Heart left ventricle (tissue), 16 donors: ENCODE results near the gene FADS3. TPM values are rescaled to one million over a fixed set of nuclear protein-coding genes. Genes with fewer than 3 reads are reported as not detected.

Source experiments
- ATAC-seq, 4 donors: fragments of 200-7000 bp; cut with Tn5 transposase; one replicate each; pipeline ENCODE4 v1.9.1; 2020 to 2022; ENCODE audit warnings: moderate library complexity in 4 of 4, mild to moderate bottlenecking in 3 of 4, moderate number of reproducible peaks in 1 of 4
- DNase-seq, 5 donors: peaks; one replicate each; pipeline ENCODE4 v3.0.0-alpha.2; 2020
- H3K27ac ChIP-seq, 12 donors: fragments of 200-600 bp; sonication (generic) in 4 of 12; one replicate each; pipeline versions ENCODE4 v1.5.0 to v1.8.0; 2016 to 2022; ENCODE audit warnings: mild to moderate bottlenecking in 2 of 12
- H3K27me3 ChIP-seq, 9 donors: fragments of 200-600 bp; sonication (generic) in 2 of 9; one replicate each; pipeline versions ENCODE4 v1.5.1 to v1.8.0; 2016 to 2022; ENCODE audit warnings: mild to moderate bottlenecking in 3 of 9
- H3K36me3 ChIP-seq, 9 donors: fragments of 200-600 bp; sonication (generic) in 2 of 9; one replicate each; pipeline versions ENCODE4 v1.5.0 to v1.8.0; 2018 to 2022; ENCODE audit warnings: mild to moderate bottlenecking in 2 of 9
- H3K4me1 ChIP-seq, 12 donors: fragments of 200-600 bp; sonication (generic) in 4 of 12; one replicate each; pipeline versions ENCODE4 v1.5.0 to v1.8.0; 2016 to 2022; ENCODE audit warnings: mild to moderate bottlenecking in 3 of 12
- H3K4me3 ChIP-seq, 12 donors: fragments of 200-600 bp; sonication (generic) in 4 of 12; one replicate each; pipeline versions ENCODE4 v1.5.0 to v1.8.0; 2017 to 2022; ENCODE audit warnings: mild to moderate bottlenecking in 9 of 12, moderate library complexity in 4 of 12
- H3K9me3 ChIP-seq, 12 donors: fragments of 200-600 bp; sonication (generic) in 4 of 12; one replicate each; pipeline versions ENCODE4 v1.5.0 to v1.8.0; 2016 to 2022; ENCODE audit warnings: mild to moderate bottlenecking in 1 of 12
- POLR2A ChIP-seq, 2 donors: fragments of 450-650 bp; IDR thresholded peaks; one replicate each; pipeline ENCODE4 v1.6.1; 2017; ENCODE audit warnings: antibody characterized with exemption in 2 of 2, mild to moderate bottlenecking in 2 of 2, moderate library complexity in 2 of 2
- WGBS, 4 donors: extraction: QIAGEN DNeasy Blood & Tissue Kit in 2 of 4; methylation state at CpG; one replicate each; pipeline versions ENCODE4 v1.1.5 to v1.1.7; 2013 to 2018; 5-methylcytosine and 5-hydroxymethylcytosine counted together
- intact Hi-C, 10 donors: fragments of 100-400 bp; cut with DNase I; formaldehyde crosslinking; loops; one replicate each; pipeline versions ENCODE4 v1.11.1 to v1.14.2; 2022
- polyA plus RNA-seq, 2 donors: library from polyadenylated mRNA; stranded (reverse); fragments of 200-250 nt; gene quantifications; one replicate each; pipeline ENCODE4 v1.2.3, GENCODE V29; 2013
- total RNA-seq, 9 donors: library from RNA; depleted of rRNA in 2 of 9; stranded (reverse); fragments of >200 nt in 2 of 9; fragmentation: NEBNext Ultra II Directional in 3 of 9; extraction: Animal tissue kit (Norgen Biotek cat#: 25700) in 3 of 9; gene quantifications; one replicate each; pipeline versions ENCODE4 v1.1.0 to v1.2.4, GENCODE V29; 2016 to 2023
- TF ChIP-seq, protein P1 (sequence below), 12 donors: fragments of 200-600 bp; sonication (generic) in 4 of 12; IDR thresholded peaks; one replicate each; pipeline versions ENCODE4 v1.5.0 to v1.8.0; 2018 to 2022; ENCODE audit warnings: antibody characterized with exemption in 12 of 12, mild to moderate bottlenecking in 5 of 12
- donor health status: ischemic (EF 13 %, LVEDD 7.1; RV severe dilation, severe dysfunction).
- donor health status: healthy with polysubstance abuse.
- donor health status: DM: no; HTN: yes; CAD: no.
- donor health status: DM: no; HTN: no; CAD: no.
- donor health status: ischemic (EF 25% LVEDD 6.9; RV normal size, moderate dysfunction).
- donor health status: ischemic (EF 25% LVEDD 5.7; RV mildly dilated, moderate dysfunction).
- donor health status: healthy.
- donor health status: DM: yes; HTN: yes; CAD: no.
- donor health status: ischemic (EF 35%, LVEDD 5.7; RV mildly dilated, moderate dysfunction).
- donor health status: nonischemic (EF 11% LVEDD 7.7; RV severe dilation, severe dysfunction).
- donor health status: DM: yes; HTN: yes; CAD: no.
- donor health status: PGD.
- donor health status: ischemic (EF 29% LVEDD 5.4; RV normal size, mild dysfunction).
- donor health status: nonischemic (EF 23%, LVEDD 6.1; RV moderate dilation, normal function).

Gene FADS3
- total and polyA plus RNA-seq, 11 donors: 53.2 to 237 (median 79.6) TPM

GRCh38 chr11:61911701-61912529, 20.6 kb upstream of the FADS3 start:
- Histone ChIP-seq H3K36me3 (peaks cover 0 to 12% (median 2%) of the 10 kb centered on the region in 9 donors), H3K27me3 (peaks cover 0 to 4% (median 0%) of the 10 kb centered on the region in 9 donors), H3K27ac (peak overlapping the region in 8 of 12 donors; percentile 4 to 62 (median 35)), H3K9me3 (no peaks in the 10 kb centered on the region), H3K4me1 (peaks cover 0 to 74% (median 34%) of the 10 kb centered on the region in 12 donors), H3K4me3 (peak overlapping the region in 1 of 12 donors; percentile 2)
- WGBS, 4 donors: 70 to 78% (median 73%) methylated on average over 12 to 17 of the region's 17 CpGs
- intact Hi-C loops: no loop called here
- peak in 2 of 5 donors; percentile 18 to 31 for DNase-seq
- TF ChIP-seq POLR2A (IDR thresholded peaks at IDR 0.05): no peak
- TF ChIP-seq, protein P1, sequence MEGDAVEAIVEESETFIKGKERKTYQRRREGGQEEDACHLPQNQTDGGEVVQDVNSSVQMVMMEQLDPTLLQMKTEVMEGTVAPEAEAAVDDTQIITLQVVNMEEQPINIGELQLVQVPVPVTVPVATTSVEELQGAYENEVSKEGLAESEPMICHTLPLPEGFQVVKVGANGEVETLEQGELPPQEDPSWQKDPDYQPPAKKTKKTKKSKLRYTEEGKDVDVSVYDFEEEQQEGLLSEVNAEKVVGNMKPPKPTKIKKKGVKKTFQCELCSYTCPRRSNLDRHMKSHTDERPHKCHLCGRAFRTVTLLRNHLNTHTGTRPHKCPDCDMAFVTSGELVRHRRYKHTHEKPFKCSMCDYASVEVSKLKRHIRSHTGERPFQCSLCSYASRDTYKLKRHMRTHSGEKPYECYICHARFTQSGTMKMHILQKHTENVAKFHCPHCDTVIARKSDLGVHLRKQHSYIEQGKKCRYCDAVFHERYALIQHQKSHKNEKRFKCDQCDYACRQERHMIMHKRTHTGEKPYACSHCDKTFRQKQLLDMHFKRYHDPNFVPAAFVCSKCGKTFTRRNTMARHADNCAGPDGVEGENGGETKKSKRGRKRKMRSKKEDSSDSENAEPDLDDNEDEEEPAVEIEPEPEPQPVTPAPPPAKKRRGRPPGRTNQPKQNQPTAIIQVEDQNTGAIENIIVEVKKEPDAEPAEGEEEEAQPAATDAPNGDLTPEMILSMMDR (IDR thresholded peaks at IDR 0.05): no peak
- peak in 2 of 4 donors; percentile 3 to 9 for ATAC-seq

DNA sequence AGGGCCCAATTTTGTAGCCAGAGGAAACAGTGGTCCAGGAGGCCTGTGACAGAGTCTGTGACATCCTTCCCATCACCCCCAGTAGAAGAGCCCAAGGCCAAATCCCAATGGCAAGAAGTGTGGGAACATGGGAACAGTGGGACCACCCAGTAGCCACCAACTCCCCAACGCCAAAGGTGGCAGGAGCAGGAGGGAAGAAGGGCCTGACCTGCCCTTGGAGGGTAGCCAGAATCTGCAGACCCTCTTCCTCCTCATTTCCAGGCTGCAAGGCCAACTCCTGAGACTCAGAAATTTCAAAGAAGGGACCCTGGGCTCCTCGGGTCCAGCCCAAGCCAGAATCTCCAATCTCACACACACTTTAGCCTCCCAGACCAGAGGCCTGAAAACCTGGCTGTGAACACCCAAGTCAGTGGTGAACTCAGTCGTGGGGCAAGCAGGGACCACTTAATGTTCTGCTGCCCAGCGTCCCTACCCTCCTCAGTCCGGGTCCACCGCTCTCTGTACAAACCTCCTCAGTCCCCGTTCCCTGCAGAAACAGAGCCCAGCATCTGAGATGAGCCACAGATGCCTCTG, 19.9 kb upstream of the FADS3 start:
- Histone ChIP-seq H3K27ac (peak overlapping the region in 8 of 12 donors; percentile 6 to 64 (median 43)), H3K9me3 (no peaks in the 10 kb centered on the region), H3K27me3 (peaks cover 0 to under 1% (median 0%) of the 10 kb centered on the region in 9 donors), H3K36me3 (peaks cover 0 to 19% (median 9%) of the 10 kb centered on the region in 9 donors), H3K4me1 (peaks cover 0 to 66% (median 31%) of the 10 kb centered on the region in 12 donors), H3K4me3 (peak overlapping the region in 1 of 12 donors; percentile 2)
- peak in 3 of 5 donors; percentile 3 to 18 (median 6) for DNase-seq
- TF ChIP-seq, protein P1 (IDR thresholded peaks at IDR 0.05): no peak
- TF ChIP-seq POLR2A (IDR thresholded peaks at IDR 0.05): no peak
- no peak for ATAC-seq
- intact Hi-C loops: no loop called here
- 75 to 80% (median 76%) methylated on average over 7 of the region's 7 CpGs for WGBS, 4 donors

GRCh38 chr11:61910187-61911127, 19.1 kb upstream of the FADS3 start:
- ATAC-seq: peak in 1 of 4 donors; percentile 22
- WGBS, 4 donors: 81 to 86% (median 84%) methylated on average over 9 to 13 of the region's 13 CpGs
- Histone ChIP-seq H3K27me3 (no peaks in the 10 kb centered on the region), H3K9me3 (no peaks in the 10 kb centered on the region), H3K36me3 (peaks cover 0 to 26% (median 12%) of the 10 kb centered on the region in 9 donors), H3K27ac (peak overlapping the region in 8 of 12 donors; percentile 6 to 64 (median 38)), H3K4me1 (peaks cover 0 to 64% (median 31%) of the 10 kb centered on the region in 12 donors), H3K4me3 (no peak overlapping the region)
- TF ChIP-seq, protein P1 (IDR thresholded peaks at IDR 0.05): no peak
- TF ChIP-seq POLR2A (IDR thresholded peaks at IDR 0.05): no peak
- DNase-seq: peak in 2 of 5 donors; percentile 45 to 62
- intact Hi-C loops: no loop called here
